ENCODE data around the gene RNASEH2B.

GRCh38 chr13:51001335-51001734 is 91.7 kb downstream of the RNASEH2B start:
- no peak for TF ChIP-seq SUZ12 (IDR thresholded peaks at IDR 0.05; ENCODE audit: extremely low read depth, insufficient read depth, insufficient read length)
- no peak for TF ChIP-seq ZNF274 (IDR thresholded peaks at IDR 0.05; ENCODE audit: low read depth, low read length)
